H1 (cell line): Measurements from ENCODE around the gene MAGI1. TPM values are rescaled to one million over a fixed set of nuclear protein-coding genes. Genes with fewer than 3 reads are reported as not detected.

Experiments
- CTCF ChIA-PET: fragments of 300-600 bp; sonication (Branson Sonifier 250); formaldehyde crosslinking; loops from one replicate; lab custom pipeline; 2021; ENCODE audit not compliant: partially characterized antibody; lab: Charles Lee
- POLR2A ChIA-PET: fragments of 300-600 bp; sonication (Branson Sonifier 250); formaldehyde crosslinking; loops from one replicate; lab custom pipeline; 2021; ENCODE audit warnings: inconsistent platforms; ENCODE audit not compliant: partially characterized antibody; lab: Charles Lee
- DNase-seq, 2 experiments: peaks; one replicate each; pipeline versions ENCODE4 v3.0.0 to v3.0.0-alpha.2; 2010 to 2022; ENCODE audit warnings: low spot score in 2 of 2, low read depth in 1 of 2, mixed read lengths in 1 of 2
- FAIRE-seq: peaks from 2 replicates; lab custom pipeline; 2011; peaks lifted over from hg19 to GRCh38; lab: Jason Lieb, UNC
- H2AFZ ChIP-seq: 2 replicates; pipeline ENCODE4 v1.8.1; 2012; ENCODE audit warnings: low read length, inconsistent platforms
- H2AK5ac ChIP-seq: 2 replicates; pipeline ENCODE4 v1.6.1; 2013; ENCODE audit warnings: low read depth, low read length
- H2BK120ac ChIP-seq: replicated peaks from 2 replicates; pipeline ENCODE3; 2013; ENCODE audit warnings: low read depth, low read length, inconsistent platforms
- H2BK12ac ChIP-seq: 2 replicates; pipeline ENCODE4 v1.6.1; 2013; ENCODE audit warnings: low read depth, low read length
- H2BK15ac ChIP-seq: 2 replicates; pipeline ENCODE4 v1.6.1; 2013; ENCODE audit warnings: low read length
- H2BK20ac ChIP-seq: 2 replicates; pipeline ENCODE4 v1.6.1; 2013; ENCODE audit warnings: low read length
- H2BK5ac ChIP-seq: 2 replicates; pipeline ENCODE4 v1.6.1; 2013; ENCODE audit warnings: low read depth, low read length
- H3K14ac ChIP-seq: 2 replicates; pipeline ENCODE4 v1.6.1; 2013; ENCODE audit warnings: inconsistent platforms; ENCODE audit not compliant: insufficient read length
- H3K18ac ChIP-seq: 2 replicates; pipeline ENCODE4 v1.6.1; 2013; ENCODE audit warnings: low read length; ENCODE audit errors: extremely low read depth
- H3K23ac ChIP-seq: 2 replicates; pipeline ENCODE4 v1.6.1; 2013; ENCODE audit warnings: inconsistent platforms; ENCODE audit not compliant: insufficient read length
- H3K23me2 ChIP-seq: 2 replicates; pipeline ENCODE4 v1.6.1; 2013; ENCODE audit warnings: low read depth, low read length
- H3K27ac ChIP-seq: 2 replicates; pipeline ENCODE4 v1.6.1; 2011; ENCODE audit warnings: low read depth, low read length, inconsistent platforms
- H3K27me3 ChIP-seq, 4 experiments: replicated peaks in 1 of 4; 1 replicate in 1 of 4; 2 replicates in 3 of 4; pipeline versions ENCODE4 v1.6.1 to v1.8.1; 2011 to 2013; ENCODE audit warnings: low read length in 3 of 4, mild to moderate bottlenecking in 3 of 4, inconsistent platforms in 2 of 4, mixed read lengths in 2 of 4, moderate library complexity in 1 of 4; ENCODE audit not compliant: control insufficient read depth in 3 of 4, insufficient read depth in 3 of 4; ENCODE audit errors: extremely low read depth in 1 of 4
- H3K36me3 ChIP-seq, 4 experiments: 2 replicates each; pipeline versions ENCODE4 v1.6.1 to v1.8.1; 2011 to 2013; ENCODE audit warnings: mild to moderate bottlenecking in 4 of 4, low read length in 3 of 4, moderate library complexity in 2 of 4, control low read depth in 1 of 4, inconsistent platforms in 1 of 4; ENCODE audit not compliant: insufficient read depth in 4 of 4, control insufficient read depth in 2 of 4
- H3K4ac ChIP-seq: replicated peaks from 2 replicates; pipeline ENCODE3; 2013; ENCODE audit warnings: low read length, low read depth, mixed read lengths, inconsistent platforms; ENCODE audit not compliant: insufficient read length
- H3K4me1 ChIP-seq, 4 experiments: replicated peaks in 1 of 4; 1 replicate in 1 of 4; 2 replicates in 3 of 4; pipeline versions ENCODE4 v1.6.1 to v1.8.1; 2011 to 2013; ENCODE audit warnings: low read length in 3 of 4, inconsistent platforms in 2 of 4, mixed read lengths in 1 of 4; ENCODE audit not compliant: insufficient read depth in 4 of 4, control insufficient read depth in 3 of 4
- H3K4me2 ChIP-seq, 2 experiments: 2 replicates each; pipeline versions ENCODE4 v1.6.1 to v1.8.1; 2011 to 2013; ENCODE audit warnings: low read depth in 2 of 2, low read length in 2 of 2, control low read depth in 1 of 2, inconsistent platforms in 1 of 2, mild to moderate bottlenecking in 1 of 2; ENCODE audit not compliant: insufficient read depth in 1 of 2
- H3K4me3 ChIP-seq, 4 experiments: fragments of 200-600, 300-600 bp in 1 of 4; sonication (generic), shearing (Covaris generic), sonication (Bioruptor Twin) in 1 of 4; 2 replicates each; pipeline versions ENCODE4 v1.5.1 to v1.8.1; 2011 to 2016; ENCODE audit warnings: low read length in 4 of 4, low read depth in 3 of 4, control low read depth in 2 of 4, inconsistent platforms in 2 of 4, mild to moderate bottlenecking in 2 of 4, mixed read lengths in 1 of 4, moderate library complexity in 1 of 4; ENCODE audit not compliant: insufficient read depth in 2 of 4; ENCODE audit errors: extremely low read depth in 1 of 4
- H3K56ac ChIP-seq: replicated peaks from 2 replicates; pipeline ENCODE3; 2013; ENCODE audit warnings: low read depth, mild to moderate bottlenecking, mixed read lengths, low read length, inconsistent platforms; ENCODE audit not compliant: insufficient read length
- H3K79me1 ChIP-seq: 2 replicates; pipeline ENCODE4 v1.6.1; 2013; ENCODE audit warnings: low read depth, low read length, control low read depth
- H3K79me2 ChIP-seq, 2 experiments: 2 replicates each; pipeline versions ENCODE4 v1.6.1 to v1.8.1; 2012 to 2013; ENCODE audit warnings: low read length in 2 of 2, mild to moderate bottlenecking in 2 of 2, inconsistent platforms in 1 of 2; ENCODE audit not compliant: insufficient read depth in 2 of 2, control insufficient read depth in 1 of 2
- H3K9ac ChIP-seq, 4 experiments: replicated peaks in 1 of 4; 1 replicate in 1 of 4; 2 replicates in 3 of 4; pipeline versions ENCODE4 v1.6.1 to v1.8.1; 2011 to 2013; ENCODE audit warnings: low read depth in 3 of 4, low read length in 3 of 4, control low read depth in 2 of 4, mild to moderate bottlenecking in 2 of 4, moderate library complexity in 2 of 4, inconsistent platforms in 1 of 4; ENCODE audit errors: extremely low read depth in 1 of 4
- H3K9me3 ChIP-seq, 2 experiments: 2 replicates each; pipeline versions ENCODE4 v1.6.1 to v1.8.1; 2012 to 2013; ENCODE audit warnings: mild to moderate bottlenecking in 2 of 2, moderate library complexity in 2 of 2, control low read depth in 1 of 2, inconsistent platforms in 1 of 2, low read depth in 1 of 2, low read length in 1 of 2, mixed read lengths in 1 of 2; ENCODE audit not compliant: insufficient read depth in 2 of 2
- H4K20me1 ChIP-seq, 2 experiments: replicated peaks in 1 of 2; 2 replicates each; pipeline versions ENCODE3 to v1.8.1; 2011 to 2013; ENCODE audit warnings: inconsistent platforms in 2 of 2, low read length in 2 of 2, mild to moderate bottlenecking in 1 of 2; ENCODE audit not compliant: insufficient read depth in 2 of 2, control insufficient read depth in 1 of 2
- H4K5ac ChIP-seq: 2 replicates; pipeline ENCODE4 v1.6.1; 2013; ENCODE audit warnings: low read length, low read depth, mixed read lengths, inconsistent platforms; ENCODE audit not compliant: insufficient read length
- H4K8ac ChIP-seq: 2 replicates; pipeline ENCODE4 v1.8.0; 2013; ENCODE audit warnings: mild to moderate bottlenecking, moderate library complexity, low read length, inconsistent platforms; ENCODE audit not compliant: insufficient read depth; ENCODE audit errors: extremely low read depth
- H4K91ac ChIP-seq: replicated peaks from 2 replicates; pipeline ENCODE3; 2013; ENCODE audit warnings: low read length, mixed read lengths, inconsistent platforms; ENCODE audit not compliant: insufficient read length
- YY1 ChIP-seq: IDR thresholded peaks from 2 replicates; pipeline ENCODE4 v1.6.1; 2011; ENCODE audit warnings: low read depth, mild to moderate bottlenecking, low read length
- WGBS, 2 experiments: shearing (Covaris generic) in 1 of 2; methylation state at CpG; one replicate each; pipeline versions ENCODE4 v1.1.6 to v1.1.7; 2013 to 2015; ENCODE audit warnings: low lambda C conversion rate in 2 of 2, mixed read lengths in 2 of 2, inconsistent platforms in 1 of 2, low coverage in 1 of 2, missing lambda C conversion rate in 1 of 2; ENCODE audit not compliant: insufficient replicate concordance in 2 of 2, insufficient coverage in 1 of 2, insufficient read length in 1 of 2; ENCODE audit errors: extremely low coverage in 1 of 2, missing lambda C conversion rate in 1 of 2; 5-methylcytosine and 5-hydroxymethylcytosine counted together
- polyA plus RNA-seq, 7 experiments: library from polyadenylated mRNA; depleted of rRNA in 3 of 7; stranded (reverse) in 5 of 7; unstranded in 2 of 7; fragments of >200 nt in 5 of 7; fragments of 200-250 nt in 2 of 7; gene quantifications; 1 replicate in 5 of 7; 2 replicates in 1 of 7; 4 replicates in 1 of 7; pipeline versions ENCODE4 v1.2.1 to v1.2.3, GENCODE V29; 2011 to 2013; ENCODE audit warnings: missing spikeins in 2 of 7, mixed read lengths in 2 of 7
- total RNA-seq: library from RNA; stranded (reverse); fragmentation: NEBNext Ultra II Directional; extraction: Animal tissue kit (Norgen Biotek cat#: 25700); gene quantifications from 2 replicates; pipeline ENCODE4 v1.2.1, GENCODE V29; 2021

The MAGI1 gene
- total and polyA plus RNA-seq, 2 of the 8 experiments (the other 6 are each of a cell fraction or from before 2014, with no cell fraction given) = 19.8 to 78.0 TPM

DNA sequence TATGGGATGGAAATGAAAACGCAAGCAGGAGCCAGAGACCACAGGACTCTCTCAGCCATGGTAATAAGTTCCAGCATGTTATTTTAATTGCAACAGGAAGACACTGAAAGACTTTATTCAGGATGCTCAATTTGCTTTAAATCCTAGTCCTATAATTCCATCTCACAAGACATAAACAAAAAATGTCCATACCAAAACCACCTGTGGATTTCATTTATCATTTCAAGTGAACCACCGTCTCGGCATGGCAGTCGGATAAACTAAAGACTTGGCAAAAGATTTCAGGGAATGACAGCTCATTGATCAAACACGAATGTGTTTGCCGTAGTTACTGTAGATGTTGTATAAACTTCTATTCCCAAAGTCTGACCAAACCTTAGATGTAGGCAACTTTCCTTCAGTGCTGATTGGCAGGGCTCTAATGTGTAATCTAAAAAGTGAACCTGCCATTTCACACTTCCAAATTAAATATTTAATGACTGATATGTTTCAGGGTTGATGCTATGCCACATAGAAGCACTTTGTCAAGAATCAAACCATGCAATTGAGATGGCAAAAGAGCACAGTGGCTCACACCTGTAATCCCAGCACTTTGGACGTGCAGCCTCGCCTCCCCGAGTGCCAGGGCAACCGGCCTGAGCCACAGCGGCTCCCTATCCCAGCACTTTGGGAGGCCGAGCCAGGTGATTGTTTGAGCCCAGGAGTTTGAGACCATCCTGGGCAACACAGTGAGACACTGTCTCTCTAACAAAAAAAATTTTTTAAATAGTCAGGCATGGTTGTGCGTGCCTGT lies 331.7 kb downstream of the MAGI1 start:
- Histone ChIP-seq H3K79me1 (0 out of 2 replicates have a peak, but pooled peaks cover 3% of the 10 kb centered on the region), H2BK5ac (no peak overlapping the region), H4K91ac (no peak overlapping the region), H2AK5ac (no peak overlapping the region), H3K23ac (no peak overlapping the region), H3K56ac (no peak overlapping the region), H2AFZ (no peak overlapping the region), H2BK20ac (no peak overlapping the region), H3K27ac (no peak overlapping the region), H4K5ac (no peak overlapping the region), H2BK120ac (no peak overlapping the region), H3K4me3 (no peak overlapping the region), H2BK12ac (no peak overlapping the region), H3K23me2 (no peaks in the 10 kb centered on the region), H4K8ac (no peak overlapping the region), H3K14ac (no peak overlapping the region), H3K18ac (no peak overlapping the region), H3K9ac (no peak overlapping the region), H3K4me2 (no peak overlapping the region), H3K4me1 (0 out of 7 replicates have a peak, but pooled peaks cover 0 to 3% (median 0%) of the 10 kb centered on the region in 4 experiments), H3K36me3 (no peaks in the 10 kb centered on the region), H3K9me3 (no peaks in the 10 kb centered on the region), H3K27me3 (no peaks in the 10 kb centered on the region), H3K4ac (no peak overlapping the region), H2BK15ac (no peak overlapping the region), H4K20me1 (no peaks in the 10 kb centered on the region), H3K79me2 (no peaks in the 10 kb centered on the region; a peak in 1 of 4 replicates)
- no peak for FAIRE-seq
- no peak for DNase-seq
- POLR2A ChIA-PET = no interaction called here
- TF ChIP-seq YY1 = no peak
- 88% methylated on average over 13 of the region's 13 CpGs; no CpG with 5 or more reads in 1 of the 2 experiments for WGBS, 2 experiments
- CTCF ChIA-PET = interaction anchor here (0.9 to 1.7 kb wide), 2 partner anchors 11 to 33 kb away, joined by 3 to 6 read pairs; no protein-coding TSS in a partner anchor
